HG02623 (cell line): Measurements from ENCODE around the gene WDR41.
"Not testable (repeated sequence)": the region's sequence is repeated elsewhere in the genome, so short reads cannot be mapped to it uniquely, and the experiment has no call there.

Experiments
- ATAC-seq: cut with Tn5 transposase; IDR thresholded peaks from one replicate; pipeline ENCODE4 v1.9.1; 2021; ENCODE audit warnings: moderate library complexity; ENCODE audit not compliant: unreplicated experiment

WDR41 gene

DNA sequence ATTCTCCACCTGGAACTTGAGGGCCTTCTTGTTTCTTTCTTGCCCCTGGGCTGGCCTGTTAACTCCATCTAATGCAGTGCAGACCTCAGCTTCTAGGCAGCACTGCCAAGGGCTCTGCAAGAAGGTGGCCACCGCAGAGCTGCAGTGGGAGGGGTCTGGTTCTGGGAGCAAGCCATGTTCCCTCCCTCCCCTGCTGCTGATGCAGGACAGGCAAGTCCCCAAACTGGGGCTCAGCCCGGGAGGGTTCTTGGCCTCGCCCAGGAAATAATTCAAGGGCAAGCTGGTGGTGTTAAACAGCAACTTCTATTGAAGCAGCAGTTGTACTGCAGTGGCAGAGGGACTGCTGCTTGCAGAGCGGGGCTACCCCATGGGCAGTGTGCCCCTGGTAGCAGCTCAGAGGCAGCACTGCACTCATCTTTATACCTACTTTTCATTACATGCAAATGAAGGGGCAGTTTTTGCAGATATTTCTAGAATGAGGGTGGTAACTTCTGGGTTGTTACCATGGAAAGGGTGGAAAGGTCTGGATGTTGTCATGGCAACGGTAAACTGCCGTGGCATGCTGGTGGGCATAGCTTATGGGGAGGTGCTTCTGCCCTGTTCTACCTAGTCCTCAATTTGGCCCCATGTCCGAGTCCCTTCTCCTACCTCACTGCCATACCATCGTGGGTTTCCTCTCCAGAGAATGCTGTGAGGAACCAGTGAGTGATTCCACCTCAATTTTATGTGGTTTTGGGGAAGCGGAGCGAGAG lies 82.1 kb downstream of the WDR41 start:
- ATAC-seq: no peak

- ATAC-seq: no peak
Measured at GRCh38 chr5:77407152-77407551, 85.0 kb downstream of the WDR41 start.

DNA sequence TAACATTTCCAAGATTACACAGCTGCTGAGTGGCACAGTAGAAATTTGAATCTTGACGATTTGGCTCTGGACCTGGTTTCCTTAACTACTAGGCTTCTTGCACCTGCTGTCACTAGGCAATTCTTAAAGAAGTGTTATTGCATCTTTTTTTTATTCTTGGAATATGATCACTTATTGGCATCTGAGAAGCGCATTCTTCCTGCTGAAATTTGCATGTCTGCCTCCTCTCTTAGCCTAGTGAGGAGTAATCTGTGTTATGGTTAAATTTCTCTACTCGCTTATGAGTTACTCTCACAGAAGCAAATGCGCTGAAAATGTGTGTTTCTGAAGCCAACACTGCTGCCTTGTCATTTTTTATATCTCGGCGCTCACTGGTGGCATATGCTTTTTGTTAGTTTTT lies 89.3 kb downstream of the WDR41 start:
- ATAC-seq: no peak

GRCh38 chr5:77400645-77401044 lies 91.5 kb downstream of the WDR41 start:
- ATAC-seq: no peak

DNA sequence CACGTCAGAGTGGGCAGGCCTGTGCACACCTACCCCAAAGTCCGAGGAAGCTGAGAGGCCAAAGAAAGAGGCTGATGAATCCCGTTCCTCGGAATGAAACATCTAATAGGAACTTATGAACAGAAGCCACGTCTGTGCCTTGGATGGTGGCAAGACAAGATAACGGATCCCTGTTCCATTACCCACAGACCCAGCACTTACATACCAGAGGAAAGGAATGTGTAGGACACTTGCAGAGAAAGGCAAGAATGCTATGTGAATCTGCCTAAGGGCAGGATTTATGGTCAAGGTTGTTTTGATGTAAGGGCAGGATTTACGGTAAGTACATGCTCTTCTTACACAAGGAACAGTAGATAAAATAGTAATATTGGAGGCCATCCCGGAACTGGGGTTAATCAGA lies 93.2 kb downstream of the WDR41 start:
- ATAC-seq: no peak

- ATAC-seq: no peak
Measured at GRCh38 chr5:77398458-77398857, 93.7 kb downstream of the WDR41 start.

- no peak for ATAC-seq
Measured at GRCh38 chr5:77397686-77398292, 94.3 kb downstream of the WDR41 start.

GRCh38 chr5:77396017-77396416 lies 96.1 kb downstream of the WDR41 start:
- ATAC-seq: no peak

DNA sequence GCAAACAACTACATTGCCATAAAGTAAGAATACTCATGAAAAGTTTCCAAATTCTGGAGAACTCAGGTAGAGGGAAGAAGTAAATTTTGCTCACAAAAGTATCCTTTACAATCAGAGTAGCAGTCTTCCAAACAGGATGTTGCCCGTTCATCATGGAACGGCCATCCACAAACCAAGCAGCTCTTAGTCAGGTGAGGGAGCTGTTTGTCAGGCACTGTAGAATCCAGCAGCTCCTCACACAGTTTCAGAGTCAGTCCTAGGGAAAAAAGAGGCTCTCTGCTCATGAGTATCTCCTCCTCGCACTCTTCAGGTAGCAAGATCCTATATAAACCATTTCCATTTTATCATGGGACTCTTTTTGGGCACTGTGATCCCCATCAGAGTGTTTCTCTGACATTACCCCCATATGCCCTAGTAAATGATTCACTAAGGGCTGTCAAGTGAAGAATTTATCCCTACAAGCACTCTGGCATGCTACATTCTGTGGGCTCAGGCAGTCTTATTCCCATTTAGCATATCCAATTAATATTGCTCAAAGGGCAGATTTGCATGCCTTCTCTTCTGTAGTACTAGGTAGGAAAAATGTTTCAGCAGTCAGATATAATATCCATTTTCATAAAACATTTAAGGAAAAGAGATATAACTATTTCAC lies 97.9 kb downstream of the WDR41 start:
- no peak for ATAC-seq

- ATAC-seq: no peak
Measured at GRCh38 chr5:77391240-77391765, 100.8 kb downstream of the WDR41 start.

- no peak for ATAC-seq
Measured at GRCh38 chr5:77390795-77391194, 101.3 kb downstream of the WDR41 start.

- ATAC-seq: no peak
Measured at GRCh38 chr5:77390221-77390620, 101.9 kb downstream of the WDR41 start.

- no peak for ATAC-seq
Measured at GRCh38 chr5:77389746-77390145, 102.4 kb downstream of the WDR41 start.

DNA sequence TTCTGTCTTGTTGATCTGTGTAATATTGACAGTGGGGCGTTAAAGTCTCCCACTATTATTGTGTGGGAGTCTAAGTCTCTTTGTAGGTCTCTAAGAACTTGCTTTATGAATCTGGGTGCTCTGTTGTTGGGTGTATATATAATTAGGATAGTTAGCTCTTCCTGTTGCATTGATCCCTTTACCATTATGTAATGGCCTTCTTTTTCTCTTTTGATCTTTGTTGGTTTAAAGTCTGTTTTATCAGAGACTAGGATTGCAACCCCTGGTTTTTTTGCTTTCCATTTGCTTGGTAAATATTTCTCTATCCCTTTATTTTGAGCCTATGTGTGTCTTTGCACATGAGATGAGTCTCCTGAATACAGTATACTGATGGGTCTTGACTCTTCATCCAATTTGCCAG lies 105.8 kb downstream of the WDR41 start:
- ATAC-seq: not testable (repeated sequence)

GRCh38 chr5:77383336-77383735 lies 108.8 kb downstream of the WDR41 start:
- ATAC-seq: not testable (repeated sequence)
